ENCODE data around the gene RDH11.
"Not testable (repeated sequence)": the region's sequence is repeated elsewhere in the genome, so short reads cannot be mapped to it uniquely, and the experiment has no call there.

The RDH11 gene, protein sequence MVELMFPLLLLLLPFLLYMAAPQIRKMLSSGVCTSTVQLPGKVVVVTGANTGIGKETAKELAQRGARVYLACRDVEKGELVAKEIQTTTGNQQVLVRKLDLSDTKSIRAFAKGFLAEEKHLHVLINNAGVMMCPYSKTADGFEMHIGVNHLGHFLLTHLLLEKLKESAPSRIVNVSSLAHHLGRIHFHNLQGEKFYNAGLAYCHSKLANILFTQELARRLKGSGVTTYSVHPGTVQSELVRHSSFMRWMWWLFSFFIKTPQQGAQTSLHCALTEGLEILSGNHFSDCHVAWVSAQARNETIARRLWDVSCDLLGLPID

DNA sequence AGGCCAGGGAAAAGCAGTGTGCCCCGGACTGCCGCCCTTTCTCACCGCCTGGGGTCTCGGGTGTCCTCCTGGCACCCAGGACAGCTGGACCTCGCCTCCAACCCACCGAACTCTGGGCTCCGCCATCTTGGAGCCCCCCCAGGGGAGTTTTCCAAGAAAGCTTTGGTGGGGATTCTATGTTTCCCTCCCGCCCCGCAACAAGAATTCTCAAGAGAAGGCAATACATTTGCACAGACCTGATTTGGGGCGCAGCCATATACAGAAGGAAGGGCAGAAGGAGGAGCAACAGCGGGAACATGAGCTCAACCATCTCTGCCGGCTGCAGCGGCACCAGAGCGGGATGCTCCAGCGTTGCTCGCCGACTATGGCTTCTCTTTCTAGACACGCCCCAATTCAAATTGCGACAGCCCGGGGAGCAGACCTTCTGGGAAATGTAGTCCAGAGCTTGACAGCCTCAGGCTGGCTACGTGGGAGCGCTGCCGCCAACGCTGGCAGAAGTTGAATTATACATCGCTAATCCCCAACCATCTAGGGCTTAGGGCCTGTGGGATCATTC lies at the start of gene RDH11:
Gene RDH11 (minus strand): TSS at position 371 of the 556 bp plus-strand sequence. CDS start 61 bp downstream, at position 310.
- DNase-seq (ENCODE audit: low read depth), result peak; percentile 70

DNA sequence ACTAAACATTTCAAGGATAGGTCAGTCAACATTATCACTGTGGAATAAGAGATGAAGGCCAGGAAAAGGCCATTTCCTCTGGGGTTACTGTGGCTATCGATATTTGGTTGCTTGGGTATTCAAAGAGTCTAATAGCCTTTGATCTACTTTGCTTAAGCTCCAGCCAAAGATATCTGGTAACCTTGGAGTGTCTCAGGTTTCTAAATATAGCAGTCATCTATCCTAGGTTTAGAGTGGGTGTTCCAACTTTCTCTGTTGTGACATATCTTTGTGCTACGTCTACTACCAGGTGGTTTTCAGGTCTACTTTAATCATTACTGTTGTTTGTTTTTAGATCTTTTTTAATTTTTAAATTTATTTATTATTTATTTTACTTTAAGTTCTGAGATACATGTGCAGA lies 48.5 kb upstream of the RDH11 start:
- DNase-seq (ENCODE audit: low read depth), result no peak

DNA sequence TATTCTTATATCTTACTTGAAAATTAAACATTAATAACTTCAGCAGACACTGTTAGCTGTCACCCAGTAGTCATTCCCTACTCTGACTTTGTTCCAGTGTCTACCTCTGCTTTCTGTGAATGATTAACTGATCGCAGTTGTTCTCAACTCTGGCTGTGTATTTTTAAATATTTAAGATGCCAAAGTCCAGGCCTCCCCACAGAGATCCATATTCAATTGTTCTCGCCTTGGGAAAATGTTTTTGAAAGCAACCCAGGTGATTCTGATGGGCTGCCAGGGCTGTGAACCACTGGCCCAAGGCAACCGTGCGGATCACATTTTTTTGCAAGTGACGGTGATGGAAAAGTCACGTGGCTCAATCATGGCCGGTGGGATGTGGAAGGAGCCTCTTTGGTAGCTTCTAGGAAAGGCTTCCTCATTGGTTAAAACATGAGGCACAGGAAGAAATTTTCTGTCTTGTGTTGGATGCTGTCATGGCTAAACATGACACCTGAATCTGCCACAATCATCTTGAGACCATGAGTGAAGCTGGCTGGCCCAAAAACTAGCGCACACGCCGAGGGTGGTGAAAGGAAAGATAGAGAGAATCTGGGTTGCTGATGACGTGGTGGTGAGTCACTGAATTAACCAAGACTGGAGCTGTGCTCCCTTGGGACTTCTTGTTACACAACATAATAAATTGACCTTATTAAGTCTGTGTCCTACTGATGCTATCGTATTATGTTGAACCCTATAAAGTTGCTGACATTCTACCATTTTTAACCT lies 43.4 kb upstream of the RDH11 start:
- DNase-seq (ENCODE audit: low read depth), result peak; percentile 6

DNA sequence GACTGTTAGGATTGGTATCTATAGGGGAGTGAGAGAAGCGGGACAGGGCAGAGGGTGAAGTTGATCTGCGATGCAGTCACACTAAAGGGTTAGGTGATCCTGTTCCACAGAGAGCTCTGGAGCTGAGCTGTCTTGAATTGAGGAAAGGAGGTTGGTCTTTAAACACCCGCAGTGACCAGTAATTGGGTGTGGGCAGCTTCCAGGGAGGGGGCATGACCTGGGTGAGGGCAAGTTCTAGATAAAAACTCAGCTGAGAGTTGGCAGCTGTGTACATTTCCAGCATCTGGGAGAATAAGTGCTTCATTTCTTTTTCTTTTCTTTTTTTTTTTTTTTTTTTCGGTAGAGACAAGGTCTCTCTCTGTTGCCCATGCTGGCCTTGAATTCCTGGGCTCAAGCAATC lies 41.2 kb upstream of the RDH11 start:
- DNase-seq (ENCODE audit: low read depth), result no peak

DNA sequence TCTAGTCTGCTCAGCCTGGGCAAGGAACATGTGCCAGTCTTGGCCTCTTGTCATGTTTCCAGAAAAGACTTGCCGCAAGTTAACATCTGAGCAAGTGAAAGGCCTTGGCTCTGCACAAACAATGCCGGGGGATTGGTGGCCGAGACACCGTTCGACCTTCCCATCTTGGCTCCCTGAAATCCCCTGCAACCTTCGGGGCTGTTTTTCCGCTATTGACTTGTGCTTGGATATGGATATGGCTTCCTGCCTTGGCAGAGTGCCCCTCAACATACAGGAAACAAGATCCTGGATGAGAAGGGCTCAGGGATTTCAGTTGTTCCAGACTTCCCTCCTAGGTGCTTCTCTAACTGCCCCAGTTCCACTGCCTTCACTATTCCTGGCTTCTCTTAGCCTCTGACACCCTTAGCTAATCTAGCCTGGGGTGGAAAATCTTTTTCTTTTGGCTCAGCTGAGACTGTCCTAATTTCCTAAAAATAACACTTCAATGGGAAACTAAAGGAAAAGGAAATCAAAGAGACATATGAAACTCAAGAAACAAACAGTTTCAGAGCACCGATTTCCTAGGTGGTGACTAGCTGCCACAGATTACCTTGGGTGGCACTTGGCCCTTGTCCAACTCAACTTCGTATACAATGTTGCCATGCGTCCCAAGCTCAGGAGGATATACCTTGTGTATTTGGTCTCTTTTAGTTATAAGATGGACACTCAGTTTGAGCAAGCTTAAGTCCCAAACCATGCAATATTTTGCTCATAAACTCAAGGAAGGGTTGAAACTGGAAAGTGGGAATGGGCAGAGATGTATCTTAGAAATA lies 40.0 kb upstream of the RDH11 start:
- DNase-seq (ENCODE audit: low read depth), result no peak

DNA sequence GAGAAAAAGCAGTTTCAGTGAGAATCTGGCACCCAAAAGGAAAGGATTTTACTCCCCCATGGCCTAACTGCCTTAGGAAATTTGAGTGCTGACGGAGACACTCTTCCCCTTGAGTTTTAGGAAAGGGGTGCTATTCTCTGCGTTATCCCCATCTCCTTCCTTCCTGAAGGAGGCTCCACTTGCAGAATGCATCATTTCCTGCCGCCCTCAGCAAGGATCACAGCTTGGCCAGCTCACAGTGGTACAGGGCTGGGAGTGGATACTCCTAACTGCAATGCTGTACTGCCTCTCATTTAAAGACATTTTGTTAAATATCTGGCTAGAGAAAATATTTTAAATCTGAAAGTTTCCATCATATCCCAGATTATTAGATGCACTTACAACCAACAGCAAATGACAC lies 39.1 kb upstream of the RDH11 start:
- no peak for DNase-seq (ENCODE audit: low read depth)

DNA sequence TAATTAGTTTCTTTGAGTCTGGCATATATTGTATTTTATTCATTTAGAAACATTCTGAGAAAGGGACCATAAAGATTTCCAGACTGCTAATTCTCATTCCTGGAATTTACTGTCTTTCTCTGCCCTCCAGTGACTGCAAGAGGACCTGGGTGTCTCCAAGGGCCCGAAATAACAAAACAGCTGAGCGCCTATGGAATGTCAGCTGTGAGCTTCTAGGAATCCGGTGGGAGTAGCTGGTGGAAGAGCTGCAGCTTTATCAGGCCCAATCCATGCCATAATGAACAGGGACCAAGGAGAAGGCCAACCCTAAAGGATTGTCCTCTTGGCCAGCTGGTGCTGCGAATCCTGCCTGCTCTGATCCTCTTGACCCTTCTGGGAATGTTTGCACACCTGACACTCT lies 38.1 kb upstream of the RDH11 start:
- no peak for DNase-seq (ENCODE audit: low read depth)

DNA sequence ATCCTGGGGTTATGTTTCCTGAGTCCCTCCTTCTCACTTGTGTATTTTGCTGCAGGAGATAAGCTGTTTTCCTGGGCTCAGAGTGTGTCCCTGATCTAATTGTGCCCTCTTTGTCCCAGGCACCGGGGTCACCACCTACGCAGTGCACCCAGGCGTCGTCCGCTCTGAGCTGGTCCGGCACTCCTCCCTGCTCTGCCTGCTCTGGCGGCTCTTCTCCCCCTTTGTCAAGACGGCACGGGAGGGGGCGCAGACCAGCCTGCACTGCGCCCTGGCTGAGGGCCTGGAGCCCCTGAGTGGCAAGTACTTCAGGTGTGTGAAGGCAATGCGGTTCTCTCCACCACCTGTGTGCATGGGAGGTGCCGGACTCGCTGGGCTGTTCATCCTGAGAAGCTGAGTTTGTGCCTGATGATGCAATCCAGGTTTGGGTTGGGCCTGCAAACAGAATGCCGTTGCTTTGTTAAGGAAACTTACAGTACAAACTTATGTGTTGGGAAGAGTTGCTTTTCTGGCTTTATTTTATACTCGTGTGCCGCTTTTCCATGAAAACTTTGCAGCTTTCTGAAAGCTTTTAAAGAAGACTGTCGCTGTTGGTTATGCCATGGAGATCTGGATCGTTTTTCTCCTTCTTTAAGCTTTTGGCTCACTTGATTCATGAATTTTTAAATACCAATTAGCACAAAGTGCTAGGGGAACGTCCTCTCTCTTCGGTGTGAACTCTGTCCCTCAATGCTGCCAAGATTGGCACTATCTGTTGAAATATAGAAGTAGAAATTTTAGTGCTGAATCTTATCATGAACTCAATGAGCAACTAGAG lies 33.7 kb upstream of the RDH11 start:
- DNase-seq (ENCODE audit: low read depth), result no peak

DNA sequence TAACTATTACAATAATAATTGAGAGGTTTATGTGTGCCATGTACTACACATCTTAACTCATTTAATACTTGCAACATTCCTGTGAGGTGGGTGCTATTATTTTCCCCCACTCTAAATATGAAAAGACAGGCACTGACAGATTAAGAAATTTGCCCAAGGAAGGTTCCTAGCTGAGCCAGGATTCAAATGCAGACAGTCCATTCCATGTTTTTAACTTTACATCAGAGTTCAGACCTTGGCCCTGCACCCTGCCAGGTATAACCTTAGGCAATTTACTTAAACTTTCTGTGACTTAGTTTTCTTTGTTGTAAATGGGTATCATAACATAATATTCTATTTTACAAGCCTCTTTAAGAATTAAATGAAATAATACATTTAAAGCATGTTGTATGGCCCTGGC lies 32.7 kb upstream of the RDH11 start:
- DNase-seq (ENCODE audit: low read depth), result no peak

DNA sequence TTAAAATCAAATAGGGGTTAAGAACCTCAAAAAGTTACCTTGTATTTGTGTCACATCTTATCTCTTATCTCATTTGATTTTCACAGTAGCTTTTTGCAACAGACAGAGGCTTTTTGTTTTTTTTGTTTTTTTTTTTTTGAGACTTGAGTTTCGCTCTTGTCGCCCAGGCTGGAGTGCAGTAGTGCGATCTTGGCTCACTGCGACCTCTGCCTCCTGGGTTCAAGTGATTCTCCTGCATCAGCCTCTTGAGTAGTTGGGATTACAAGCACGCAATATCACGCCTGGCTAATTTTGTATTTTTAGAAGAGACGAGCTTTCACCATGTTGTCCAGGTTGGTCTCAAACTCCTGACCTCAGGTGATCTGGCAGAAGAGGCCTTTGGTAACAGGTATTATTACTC lies 31.8 kb upstream of the RDH11 start:
- no peak for DNase-seq (ENCODE audit: low read depth)

DNA sequence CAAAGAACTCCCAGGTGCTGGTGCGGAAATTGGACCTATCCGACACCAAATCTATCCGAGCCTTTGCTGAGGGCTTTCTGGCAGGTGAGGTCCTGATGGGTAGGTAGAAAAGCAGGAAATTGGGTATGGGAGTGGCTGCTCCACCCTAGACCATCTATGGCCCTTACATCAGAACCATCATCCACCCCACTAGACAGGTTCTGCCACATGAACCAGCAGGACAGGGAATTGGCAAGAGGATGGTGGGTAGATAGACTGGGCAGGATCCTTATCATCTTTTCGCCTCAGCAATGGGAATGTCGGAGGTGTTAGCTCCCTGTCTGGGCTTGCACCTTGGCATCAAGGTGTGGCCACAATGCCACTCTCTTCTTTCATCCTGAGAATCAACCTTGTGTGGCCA lies 29.6 kb upstream of the RDH11 start:
- DNase-seq (ENCODE audit: low read depth), result no peak

DNA sequence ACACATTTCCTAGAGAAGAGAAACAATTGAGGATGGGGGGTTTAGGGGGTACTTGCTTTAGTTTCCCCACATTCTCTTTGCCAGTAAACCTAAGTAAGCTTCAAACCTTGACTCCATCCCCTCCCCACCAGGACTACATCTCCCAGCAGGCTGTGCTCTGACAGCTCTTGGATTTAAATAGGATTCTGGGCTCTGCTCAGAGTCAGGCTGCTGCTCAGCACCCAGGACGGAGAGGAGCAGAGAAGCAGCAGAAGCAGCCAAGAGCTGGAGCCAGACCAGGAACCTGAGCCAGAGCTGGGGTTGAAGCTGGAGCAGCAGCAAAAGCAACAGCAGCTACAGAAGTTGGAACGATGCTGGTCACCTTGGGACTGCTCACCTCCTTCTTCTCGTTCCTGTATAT lies 26.7 kb upstream of the RDH11 start:
- no peak for DNase-seq (ENCODE audit: low read depth)

DNA sequence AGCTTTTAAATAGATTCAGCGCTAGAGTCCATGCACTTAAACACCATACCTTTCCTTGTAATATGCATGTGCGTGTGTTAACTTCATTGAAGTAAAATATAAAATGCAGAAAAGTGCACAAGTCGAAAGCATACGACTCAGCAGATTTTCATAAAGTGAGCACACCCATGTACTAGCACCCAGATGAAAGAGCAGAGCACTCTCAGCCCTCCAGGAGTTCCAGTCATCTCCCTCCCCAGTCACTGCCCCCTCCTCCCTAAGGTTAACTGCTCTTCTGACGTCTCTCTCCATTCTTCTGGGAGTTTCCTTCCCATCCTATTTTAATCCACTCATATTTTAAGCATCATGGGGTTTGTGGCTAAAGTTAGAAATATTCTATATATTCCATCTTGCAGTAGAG lies 26.3 kb upstream of the RDH11 start:
- DNase-seq (ENCODE audit: low read depth), result no peak

DNA sequence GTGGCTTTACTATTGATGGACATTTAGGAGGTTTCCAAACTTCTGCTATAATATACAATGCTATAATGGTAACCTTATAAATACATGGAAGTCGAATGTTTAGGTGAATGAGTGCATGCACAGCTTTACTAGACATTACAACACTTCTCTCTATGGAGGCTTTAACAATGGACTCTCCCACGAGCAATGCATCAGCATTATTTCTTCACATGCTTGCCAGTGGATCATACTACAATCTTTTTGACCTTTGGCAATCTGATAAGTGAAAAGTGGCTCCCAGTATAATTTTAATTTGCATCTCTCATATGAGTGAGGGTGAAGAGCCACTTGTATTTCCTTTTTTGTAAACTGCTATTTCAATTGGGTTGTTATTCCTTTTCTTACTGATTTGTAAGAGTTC lies 24.3 kb upstream of the RDH11 start:
- no peak for DNase-seq (ENCODE audit: low read depth)

DNA sequence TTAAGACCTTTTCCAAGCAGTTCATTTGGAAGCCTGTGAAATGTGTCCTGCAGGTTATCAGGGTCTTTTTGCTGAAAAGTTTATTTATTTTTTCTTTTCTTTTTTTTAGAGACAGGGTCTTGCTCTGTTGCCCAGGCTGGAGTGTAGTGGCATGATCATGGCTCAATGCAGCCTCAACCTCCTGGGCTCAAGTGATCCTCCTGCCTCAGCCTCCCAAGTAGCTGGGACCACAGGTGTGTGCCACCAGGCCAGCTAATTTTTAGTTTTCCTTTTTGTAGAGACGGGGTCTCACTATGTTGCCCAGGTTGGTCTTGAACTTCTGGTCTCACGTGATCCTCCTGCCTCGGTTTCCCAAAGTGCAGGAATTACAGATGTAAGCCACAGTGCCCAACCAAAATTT lies 23.8 kb upstream of the RDH11 start:
- not testable (repeated sequence) for DNase-seq (ENCODE audit: low read depth)

DNA sequence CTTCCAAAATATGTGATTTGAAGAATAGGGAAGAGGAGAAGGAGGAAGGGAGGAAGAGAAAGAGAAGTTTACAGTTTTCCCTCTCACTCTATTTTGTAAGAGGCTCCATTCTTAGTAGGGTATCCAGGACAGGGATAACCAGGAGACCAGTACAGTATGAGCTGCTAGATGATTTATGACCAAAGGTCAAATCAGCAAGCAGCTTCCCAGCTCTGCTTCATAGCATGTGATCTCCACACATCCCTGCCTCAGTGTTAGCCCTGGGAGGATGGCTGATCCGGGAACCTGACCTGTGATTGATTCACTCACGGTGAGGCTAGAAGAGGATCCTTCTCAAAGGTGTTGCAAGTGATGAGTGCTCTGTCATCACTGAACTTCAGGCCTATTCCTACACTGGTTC lies 22.7 kb upstream of the RDH11 start:
- DNase-seq (ENCODE audit: low read depth), result no peak

DNA sequence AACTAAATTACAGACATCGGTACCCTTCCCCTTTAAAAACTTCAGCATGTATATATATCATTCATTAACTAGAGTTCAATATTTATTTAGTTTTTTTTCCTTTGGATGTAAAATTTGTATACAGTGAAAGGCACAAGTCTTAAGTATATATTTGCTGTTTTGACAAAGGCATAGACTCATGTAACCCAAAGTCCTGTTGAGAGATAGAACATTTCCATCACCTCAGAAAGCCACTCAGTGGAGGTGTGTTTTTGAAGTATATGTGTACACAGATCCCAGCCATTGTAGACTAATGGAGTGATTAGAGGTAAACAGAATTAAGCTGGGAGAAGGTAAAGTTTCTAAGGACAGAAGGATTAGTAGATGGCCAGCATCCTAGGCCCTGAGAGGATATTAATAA lies 21.5 kb upstream of the RDH11 start:
- DNase-seq (ENCODE audit: low read depth), result no peak

DNA sequence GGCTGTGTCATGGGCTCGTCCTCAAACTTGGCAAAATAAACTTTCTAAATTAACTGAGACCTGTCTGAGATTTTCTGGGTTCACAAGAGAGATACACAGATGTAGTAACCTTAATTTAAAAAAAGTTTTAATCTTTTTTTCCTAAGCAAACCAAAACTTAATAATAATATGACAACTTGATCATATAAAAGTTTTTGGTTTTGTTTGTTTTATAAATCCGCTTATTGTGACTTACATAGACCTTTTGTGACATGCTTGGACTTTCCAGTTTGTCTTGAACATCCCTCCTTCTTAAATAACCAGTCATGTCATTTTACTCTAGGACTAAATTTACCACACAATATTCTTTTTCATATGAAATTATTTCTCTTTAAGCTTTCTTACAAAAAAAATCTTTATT lies 14.6 kb upstream of the RDH11 start:
- DNase-seq (ENCODE audit: low read depth), result no peak

DNA sequence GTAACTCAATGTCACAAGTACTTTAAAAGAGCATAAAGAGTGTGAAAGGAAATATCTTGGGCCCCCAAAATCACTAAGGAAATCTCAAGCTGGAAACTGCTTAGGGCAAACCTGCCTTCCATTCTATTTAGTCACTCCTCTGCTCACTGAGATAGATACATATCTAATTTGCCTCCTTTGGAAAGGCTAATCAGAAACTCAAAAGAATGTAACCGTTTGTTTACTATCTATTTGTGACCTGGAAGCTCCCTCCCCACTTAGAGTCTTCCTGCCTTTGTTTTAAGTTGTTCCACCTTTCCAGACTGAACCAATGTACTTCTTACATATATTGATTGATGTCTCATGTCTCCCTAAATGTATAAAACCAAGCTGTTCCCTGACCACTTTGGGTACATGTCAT lies 14.2 kb upstream of the RDH11 start:
- not testable (repeated sequence) for DNase-seq (ENCODE audit: low read depth)

DNA sequence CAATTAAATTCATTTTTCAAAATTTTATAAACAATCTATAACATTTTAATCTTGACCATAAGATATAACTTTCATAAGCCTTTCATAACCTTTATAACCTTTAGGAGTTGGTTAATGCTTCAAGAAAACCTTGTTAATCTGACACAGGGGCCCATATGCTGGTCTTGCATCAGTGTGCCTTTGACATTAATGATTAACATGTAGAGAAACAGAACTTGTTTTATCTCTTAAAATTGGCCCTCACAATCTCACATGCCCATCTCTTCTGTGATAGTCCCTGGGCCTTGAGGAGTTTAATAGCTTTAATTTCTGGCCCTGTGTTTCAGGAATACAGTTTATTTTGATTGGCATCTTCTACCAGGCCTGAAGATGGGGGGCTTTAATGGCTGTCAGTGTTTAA lies 13.8 kb upstream of the RDH11 start:
- not testable (repeated sequence) for DNase-seq (ENCODE audit: low read depth)

DNA sequence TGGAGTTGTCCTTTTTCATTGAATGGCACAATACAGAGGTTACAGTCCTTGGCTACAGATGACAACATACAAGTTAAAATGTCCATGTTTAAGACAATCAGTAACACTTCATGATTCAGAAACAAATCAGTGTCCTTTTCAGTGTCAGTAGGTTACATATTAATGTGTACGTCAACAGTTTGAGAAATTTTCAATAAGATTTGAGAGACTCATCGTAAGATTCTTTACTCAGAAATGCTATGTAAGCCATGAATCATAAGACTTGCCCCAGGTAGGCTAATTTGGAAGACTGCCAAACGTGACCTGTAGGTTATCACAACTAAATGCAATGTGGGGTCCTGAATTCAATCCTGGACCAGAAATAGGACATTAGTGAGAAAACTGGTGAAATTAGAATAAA lies 9.6 kb upstream of the RDH11 start:
- no peak for DNase-seq (ENCODE audit: low read depth)
